HCT116 (cell line): Measurements from ENCODE around the gene CPNE8. TPM values are rescaled to one million over a fixed set of nuclear protein-coding genes. Genes with fewer than 3 reads are reported as not detected.

ENCODE experiments used
- ATAC-seq: fragments of 200-7000 bp; cut with Tn5 transposase; 2 replicates; pipeline ENCODE4 v1.9.1; 2020; ENCODE audit warnings: mild to moderate bottlenecking, moderate library complexity
- BruUV-seq: library from RNA; stranded (reverse); fragments of 400-500 nt; replicated peaks from 2 replicates; lab custom pipeline; 2021; lab: Mats Ljungman, UMichigan
- CTCF ChIA-PET: fragments of 300-600 bp; sonication (Branson Sonifier 250); formaldehyde crosslinking; loops from one replicate; lab custom pipeline; 2021; ENCODE audit warnings: antibody characterized with exemption; lab: Charles Lee
- POLR2A ChIA-PET: fragments of 300-600, 350-600 bp; sonication (Branson Sonifier 250); formaldehyde crosslinking; loops from one replicate; lab custom pipeline; 2021; ENCODE audit warnings: antibody characterized with exemption; lab: Charles Lee
- RAD21 ChIA-PET, 2 experiments: fragments of 300-600 bp; sonication (Branson Sonifier 250); formaldehyde crosslinking; loops; one replicate each; lab custom pipeline; 2023; ENCODE audit warnings: low total read pairs in 2 of 2; ENCODE audit not compliant: uncharacterized antibody in 2 of 2, unreplicated experiment in 2 of 2, low non-redundant PET in 1 of 2; lab: Charles Lee
- DNase-seq: peaks from one replicate; pipeline ENCODE4 v3.0.0-alpha.2; 2010; ENCODE audit warnings: low read depth, low spot score
- H2AFZ ChIP-seq: fragments of 200-600 bp; shearing (Covaris generic), sonication (generic); 2 replicates; pipeline ENCODE4 v1.6.1; 2017; ENCODE audit warnings: low read depth, mixed run types, mixed read lengths, antibody characterized with exemption, low read length; ENCODE audit not compliant: poor library complexity, severe bottlenecking
- H3K27ac ChIP-seq: 2 replicates; pipeline ENCODE4 v1.5.1; 2012; ENCODE audit warnings: low read depth, low read length
- H3K27me3 ChIP-seq: fragments of 200-600 bp; sonication (generic); 2 replicates; pipeline ENCODE4 v1.6.1; 2016; ENCODE audit warnings: mixed run types, low read length, mixed read lengths; ENCODE audit not compliant: insufficient read depth
- H3K36me3 ChIP-seq, 2 experiments: fragments of 200-500 bp in 1 of 2; fragments of 200-600 bp in 1 of 2; sonication (Bioruptor generic) in 1 of 2; sonication (generic) in 1 of 2; 2 replicates each; pipeline versions ENCODE4 v1.5.1 to v1.6.1; 2014 to 2016; ENCODE audit warnings: low read length in 2 of 2, inconsistent platforms in 1 of 2, mixed read lengths in 1 of 2, mixed run types in 1 of 2; ENCODE audit not compliant: insufficient read depth in 2 of 2, control insufficient read depth in 1 of 2
- H3K4me1 ChIP-seq, 2 experiments: fragments of 200-600 bp in 1 of 2; sonication (generic) in 1 of 2; 2 replicates each; pipeline versions ENCODE4 v1.5.1 to v1.6.1; 2012 to 2017; ENCODE audit warnings: low read length in 2 of 2, inconsistent platforms in 1 of 2, mild to moderate bottlenecking in 1 of 2, mixed read lengths in 1 of 2, mixed run types in 1 of 2, moderate library complexity in 1 of 2; ENCODE audit not compliant: insufficient read depth in 2 of 2, control insufficient read depth in 1 of 2
- H3K4me2 ChIP-seq: fragments of 200-600 bp; sonication (generic); 2 replicates; pipeline ENCODE4 v1.6.1; 2017; ENCODE audit warnings: mixed run types, low read length, mixed read lengths
- H3K4me3 ChIP-seq, 2 experiments: fragments of 200-600 bp in 1 of 2; sonication (generic) in 1 of 2; replicated peaks in 1 of 2; 2 replicates each; pipeline ENCODE4 v1.5.1; 2011 to 2016; ENCODE audit warnings: low read length in 2 of 2, control low read depth in 1 of 2, low read depth in 1 of 2, mild to moderate bottlenecking in 1 of 2, mixed read lengths in 1 of 2, mixed run types in 1 of 2
- H3K79me2 ChIP-seq: fragments of 200-600 bp; sonication (generic); 2 replicates; pipeline ENCODE4 v1.6.1; 2017; ENCODE audit warnings: mild to moderate bottlenecking, mixed run types, low read length, moderate library complexity, mixed read lengths; ENCODE audit not compliant: insufficient read depth
- H3K9ac ChIP-seq: fragments of 200-600 bp; sonication (generic); 2 replicates; pipeline ENCODE4 v1.6.1; 2016; ENCODE audit warnings: low read length, mixed read lengths
- H3K9me2 ChIP-seq: fragments of 200-600 bp; sonication (generic), shearing (Covaris generic); 2 replicates; pipeline ENCODE4 v1.6.1; 2017; ENCODE audit warnings: mixed run types, mild to moderate bottlenecking, moderate library complexity; ENCODE audit not compliant: insufficient read depth
- H3K9me3 ChIP-seq, 2 experiments: fragments of 200-500 bp in 1 of 2; fragments of 200-600 bp in 1 of 2; sonication (Bioruptor generic) in 1 of 2; sonication (generic) in 1 of 2; 2 replicates each; pipeline ENCODE4 v1.6.1; 2014 to 2017; ENCODE audit warnings: low read length in 2 of 2, mixed read lengths in 2 of 2, inconsistent platforms in 1 of 2, low read depth in 1 of 2, mild to moderate bottlenecking in 1 of 2, mixed run types in 1 of 2, moderate library complexity in 1 of 2; ENCODE audit not compliant: control insufficient read depth in 1 of 2, insufficient read depth in 1 of 2
- H4K20me1 ChIP-seq: fragments of 200-600 bp; sonication (generic), shearing (Covaris generic); 2 replicates; pipeline ENCODE4 v1.6.1; 2017; ENCODE audit warnings: mixed run types, mild to moderate bottlenecking, moderate library complexity; ENCODE audit not compliant: insufficient read depth
- CBX3 ChIP-seq: IDR thresholded peaks from 2 replicates; pipeline ENCODE4 v1.6.1; 2012; ENCODE audit warnings: low read depth
- CEBPB ChIP-seq: IDR thresholded peaks from 2 replicates; pipeline ENCODE4 v1.6.1; 2012; ENCODE audit warnings: low read depth
- CTCF ChIP-seq, 3 experiments: fragments of 200-600 bp in 1 of 3; sonication (generic) in 1 of 3; IDR thresholded peaks in 2 of 3; conservative IDR thresholded peaks in 1 of 3; 2 replicates each; pipeline ENCODE4 v1.5.1; 2012 to 2017; ENCODE audit warnings: low read depth in 2 of 3, low read length in 2 of 3, antibody characterized with exemption in 1 of 3, borderline replicate concordance in 1 of 3, control low read depth in 1 of 3, mild to moderate bottlenecking in 1 of 3, mixed read lengths in 1 of 3, mixed run types in 1 of 3, moderate library complexity in 1 of 3; ENCODE audit not compliant: insufficient read depth in 1 of 3
- EGR1 ChIP-seq: IDR thresholded peaks from 2 replicates; pipeline ENCODE4 v1.6.1; 2012; ENCODE audit warnings: low read depth
- EZH2phosphoT487 ChIP-seq: fragments of 200-600 bp; IDR thresholded peaks from 2 replicates; pipeline ENCODE4 v1.6.1; 2018; ENCODE audit warnings: antibody characterized with exemption, borderline replicate concordance
- POLR2A ChIP-seq: IDR thresholded peaks from 2 replicates; pipeline ENCODE4 v1.7.0; 2011; ENCODE audit warnings: borderline replicate concordance; ENCODE audit not compliant: insufficient read depth, insufficient read length; ENCODE audit errors: extremely low read depth
- POLR2AphosphoS5 ChIP-seq: IDR thresholded peaks from 2 replicates; pipeline ENCODE4 v1.6.1; 2011; ENCODE audit warnings: mild to moderate bottlenecking, low read depth, low read length, moderate library complexity
- RAD21 ChIP-seq: IDR thresholded peaks from 2 replicates; pipeline ENCODE4 v1.6.1; 2012; ENCODE audit warnings: low read depth, mild to moderate bottlenecking
- SIN3A ChIP-seq: IDR thresholded peaks from 2 replicates; pipeline ENCODE4 v1.6.1; 2012; ENCODE audit warnings: low read depth
- SP1 ChIP-seq: IDR thresholded peaks from 2 replicates; pipeline ENCODE4 v1.6.1; 2012; ENCODE audit warnings: low read depth
- YY1 ChIP-seq: IDR thresholded peaks from 2 replicates; pipeline ENCODE4 v1.6.1; 2011; ENCODE audit warnings: low read length, low read depth, moderate library complexity, mild to moderate bottlenecking; ENCODE audit not compliant: insufficient replicate concordance; ENCODE audit errors: extremely low read depth
- ZFX ChIP-seq: fragments of 450-650 bp; IDR thresholded peaks from 2 replicates; pipeline ENCODE4 v1.6.1; 2017
- ZNF274 ChIP-seq: fragments of 200-500 bp; sonication (Bioruptor generic); IDR thresholded peaks from 2 replicates; pipeline ENCODE4 v1.6.1; 2014; ENCODE audit warnings: mild to moderate bottlenecking, low read depth, low read length, inconsistent platforms
- intact Hi-C: fragments of 100-400 bp; cut with micrococcal nuclease; formaldehyde crosslinking; loops from 2 replicates; pipeline ENCODE4 v1.10.0; 2022
- total RNA-seq: library from RNA; stranded (reverse); gene quantifications from one replicate; pipeline ENCODE4 v1.2.1, GENCODE V29; 2021; ENCODE audit not compliant: unreplicated experiment
- TF ChIP-seq, protein P1 (sequence below): IDR thresholded peaks from 2 replicates; pipeline ENCODE4 v1.6.1; 2011; ENCODE audit warnings: mild to moderate bottlenecking, low read length, moderate library complexity; ENCODE audit not compliant: insufficient replicate concordance; ENCODE audit errors: extremely low read depth
- TF ChIP-seq, protein P2 (sequence below): IDR thresholded peaks from 2 replicates; pipeline ENCODE4 v1.6.1; 2012

CPNE8 gene
- total RNA-seq, 1 experiment from 2014 or later = 14.2 TPM

DNA sequence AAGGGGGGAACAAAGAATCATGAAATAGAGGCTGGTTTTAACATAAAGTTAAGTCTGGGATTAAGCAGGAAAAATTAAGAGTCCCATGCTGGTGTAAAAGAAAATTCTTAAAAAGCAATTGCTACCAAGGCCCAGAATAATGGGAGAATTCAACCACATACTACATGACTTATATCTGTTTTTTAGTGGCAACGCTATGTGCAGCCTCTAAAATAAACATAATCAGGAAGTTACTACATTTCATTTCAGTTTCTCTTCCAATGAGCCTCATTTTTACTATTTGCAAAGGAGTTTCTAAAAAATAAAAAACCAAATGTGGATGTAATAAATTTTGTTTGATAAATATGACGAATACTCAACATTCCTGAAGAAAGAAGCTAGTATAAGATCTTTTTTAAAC, 58.1 kb downstream of the CPNE8 start (continued):
- TF ChIP-seq, protein P1, sequence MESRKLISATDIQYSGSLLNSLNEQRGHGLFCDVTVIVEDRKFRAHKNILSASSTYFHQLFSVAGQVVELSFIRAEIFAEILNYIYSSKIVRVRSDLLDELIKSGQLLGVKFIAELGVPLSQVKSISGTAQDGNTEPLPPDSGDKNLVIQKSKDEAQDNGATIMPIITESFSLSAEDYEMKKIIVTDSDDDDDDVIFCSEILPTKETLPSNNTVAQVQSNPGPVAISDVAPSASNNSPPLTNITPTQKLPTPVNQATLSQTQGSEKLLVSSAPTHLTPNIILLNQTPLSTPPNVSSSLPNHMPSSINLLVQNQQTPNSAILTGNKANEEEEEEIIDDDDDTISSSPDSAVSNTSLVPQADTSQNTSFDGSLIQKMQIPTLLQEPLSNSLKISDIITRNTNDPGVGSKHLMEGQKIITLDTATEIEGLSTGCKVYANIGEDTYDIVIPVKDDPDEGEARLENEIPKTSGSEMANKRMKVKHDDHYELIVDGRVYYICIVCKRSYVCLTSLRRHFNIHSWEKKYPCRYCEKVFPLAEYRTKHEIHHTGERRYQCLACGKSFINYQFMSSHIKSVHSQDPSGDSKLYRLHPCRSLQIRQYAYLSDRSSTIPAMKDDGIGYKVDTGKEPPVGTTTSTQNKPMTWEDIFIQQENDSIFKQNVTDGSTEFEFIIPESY = no peak
- TF ChIP-seq CBX3 (no peak), RAD21 (no peak), SP1 (no peak), CTCF (IDR thresholded peaks at IDR 0.05 in 2 of 3, conservative IDR thresholded peaks at IDR 0.05 in 1 of 3; ENCODE audit: borderline replicate concordance in 1 of 3, insufficient read depth in 1 of 3, low read depth in 2 of 3, low read length in 2 of 3) (no peak), POLR2A (no peak)

DNA sequence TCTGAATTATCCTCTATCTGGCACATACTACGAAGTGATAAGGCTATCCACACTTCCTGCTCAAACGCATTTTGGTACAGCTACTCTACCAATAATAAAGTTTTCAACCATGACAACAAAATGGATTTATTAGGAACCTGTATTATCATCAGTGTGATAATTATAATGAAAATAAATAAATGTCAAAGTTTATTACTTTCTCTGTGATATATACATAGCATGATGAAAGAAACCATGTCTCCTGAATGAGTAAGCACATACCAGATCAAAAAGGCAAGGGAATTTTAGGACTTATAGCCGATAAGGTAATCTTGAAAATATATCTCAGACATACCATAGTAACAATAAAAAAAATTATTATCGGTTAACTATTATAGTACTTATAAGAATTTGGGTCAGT, 61.1 kb downstream of the CPNE8 start:
- H3K4me1 ChIP-seq = no peaks in the 10 kb centered on the region
- CTCF ChIA-PET = no interaction called here
- no peaks in the 10 kb centered on the region for H3K36me3 ChIP-seq
- no peak overlapping the region for H3K9ac ChIP-seq
- H3K79me2 ChIP-seq = no peaks in the 10 kb centered on the region
- ATAC-seq (no peak), DNase-seq (no peak)
- POLR2A ChIA-PET = no interaction called here
- no TSS peak for BruUV-seq
- H3K4me2 ChIP-seq = no peak overlapping the region
- intact Hi-C loops = no loop called here
- H3K9me3 ChIP-seq = no peaks in the 10 kb centered on the region
- TF ChIP-seq EZH2phosphoT487 (no peak), RAD21 (no peak), SIN3A (no peak), ZNF274 (no peak), YY1 (no peak), ZFX (no peak), POLR2AphosphoS5 (no peak), EGR1 (no peak), CEBPB (no peak)
- TF ChIP-seq, protein P2, sequence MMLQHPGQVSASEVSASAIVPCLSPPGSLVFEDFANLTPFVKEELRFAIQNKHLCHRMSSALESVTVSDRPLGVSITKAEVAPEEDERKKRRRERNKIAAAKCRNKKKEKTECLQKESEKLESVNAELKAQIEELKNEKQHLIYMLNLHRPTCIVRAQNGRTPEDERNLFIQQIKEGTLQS = no peak
- no peak overlapping the region for H3K27ac ChIP-seq
- H4K20me1 ChIP-seq = no peaks in the 10 kb centered on the region
- no peak overlapping the region for H3K4me3 ChIP-seq
- RAD21 ChIA-PET = no interaction called here
- no peaks in the 10 kb centered on the region for H3K9me2 ChIP-seq
- H2AFZ ChIP-seq = no peak overlapping the region
- H3K27me3 ChIP-seq = no peaks in the 10 kb centered on the region
